Neural progenitor cell (in vitro differentiated cells): ENCODE data around the gene ERBB4.

ENCODE experiments used
- EZH2phosphoT487 ChIP-seq: fragments of 200-600 bp; sonication (generic); IDR thresholded peaks from 2 replicates; pipeline ENCODE4 v1.6.1; 2017; ENCODE audit warnings: antibody characterized with exemption
- TF ChIP-seq, protein P1 (sequence below): fragments of 200-600 bp; sonication (generic); IDR thresholded peaks from 2 replicates; pipeline ENCODE4 v1.5.1; 2017; ENCODE audit warnings: antibody characterized with exemption, mild to moderate bottlenecking

DNA sequence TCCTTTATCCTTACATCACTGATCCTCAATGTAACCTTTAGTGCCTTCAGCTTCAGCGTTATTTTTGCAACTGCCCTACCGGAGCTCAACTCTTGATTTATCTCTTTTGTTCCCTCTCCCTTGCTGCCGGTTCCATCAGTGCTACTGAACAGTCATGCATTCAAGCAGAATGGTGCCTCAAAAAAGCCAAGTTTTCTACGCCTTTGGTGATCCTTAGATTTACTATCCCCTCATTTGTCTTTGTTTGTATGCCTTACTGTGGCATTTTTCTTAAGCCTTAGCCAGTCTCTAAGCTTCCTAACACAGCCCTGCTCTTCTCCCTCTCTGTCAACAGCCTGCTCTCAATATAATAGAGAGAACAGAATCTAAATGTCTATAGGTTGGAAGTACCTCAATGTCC is 1134.5 kb downstream of the ERBB4 start:
- TF ChIP-seq, protein P1, sequence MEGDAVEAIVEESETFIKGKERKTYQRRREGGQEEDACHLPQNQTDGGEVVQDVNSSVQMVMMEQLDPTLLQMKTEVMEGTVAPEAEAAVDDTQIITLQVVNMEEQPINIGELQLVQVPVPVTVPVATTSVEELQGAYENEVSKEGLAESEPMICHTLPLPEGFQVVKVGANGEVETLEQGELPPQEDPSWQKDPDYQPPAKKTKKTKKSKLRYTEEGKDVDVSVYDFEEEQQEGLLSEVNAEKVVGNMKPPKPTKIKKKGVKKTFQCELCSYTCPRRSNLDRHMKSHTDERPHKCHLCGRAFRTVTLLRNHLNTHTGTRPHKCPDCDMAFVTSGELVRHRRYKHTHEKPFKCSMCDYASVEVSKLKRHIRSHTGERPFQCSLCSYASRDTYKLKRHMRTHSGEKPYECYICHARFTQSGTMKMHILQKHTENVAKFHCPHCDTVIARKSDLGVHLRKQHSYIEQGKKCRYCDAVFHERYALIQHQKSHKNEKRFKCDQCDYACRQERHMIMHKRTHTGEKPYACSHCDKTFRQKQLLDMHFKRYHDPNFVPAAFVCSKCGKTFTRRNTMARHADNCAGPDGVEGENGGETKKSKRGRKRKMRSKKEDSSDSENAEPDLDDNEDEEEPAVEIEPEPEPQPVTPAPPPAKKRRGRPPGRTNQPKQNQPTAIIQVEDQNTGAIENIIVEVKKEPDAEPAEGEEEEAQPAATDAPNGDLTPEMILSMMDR: no peak
- TF ChIP-seq EZH2phosphoT487: no peak
